Measurements from ENCODE around the gene PITPNC1.

DNA sequence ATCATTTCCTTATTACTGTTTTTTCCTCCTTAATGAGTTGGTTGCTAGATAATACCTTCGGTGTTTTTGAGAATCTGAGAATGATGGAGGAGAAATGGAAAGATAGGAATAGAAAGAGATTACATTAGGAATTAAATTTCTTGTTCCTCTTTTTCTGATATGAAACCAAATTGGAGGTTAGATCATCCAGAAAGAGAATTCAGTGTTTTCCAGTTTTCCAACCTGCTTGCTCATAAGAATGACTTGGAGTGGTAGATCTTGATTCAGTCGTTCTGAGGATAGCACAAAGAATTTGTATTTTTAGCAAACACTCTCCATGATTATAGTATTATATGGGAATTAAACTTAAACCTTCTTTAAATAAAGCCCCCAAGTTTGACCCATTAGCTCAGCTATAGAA lies 35.9 kb downstream of the PITPNC1 start:
- TF ChIP-seq, protein P1, sequence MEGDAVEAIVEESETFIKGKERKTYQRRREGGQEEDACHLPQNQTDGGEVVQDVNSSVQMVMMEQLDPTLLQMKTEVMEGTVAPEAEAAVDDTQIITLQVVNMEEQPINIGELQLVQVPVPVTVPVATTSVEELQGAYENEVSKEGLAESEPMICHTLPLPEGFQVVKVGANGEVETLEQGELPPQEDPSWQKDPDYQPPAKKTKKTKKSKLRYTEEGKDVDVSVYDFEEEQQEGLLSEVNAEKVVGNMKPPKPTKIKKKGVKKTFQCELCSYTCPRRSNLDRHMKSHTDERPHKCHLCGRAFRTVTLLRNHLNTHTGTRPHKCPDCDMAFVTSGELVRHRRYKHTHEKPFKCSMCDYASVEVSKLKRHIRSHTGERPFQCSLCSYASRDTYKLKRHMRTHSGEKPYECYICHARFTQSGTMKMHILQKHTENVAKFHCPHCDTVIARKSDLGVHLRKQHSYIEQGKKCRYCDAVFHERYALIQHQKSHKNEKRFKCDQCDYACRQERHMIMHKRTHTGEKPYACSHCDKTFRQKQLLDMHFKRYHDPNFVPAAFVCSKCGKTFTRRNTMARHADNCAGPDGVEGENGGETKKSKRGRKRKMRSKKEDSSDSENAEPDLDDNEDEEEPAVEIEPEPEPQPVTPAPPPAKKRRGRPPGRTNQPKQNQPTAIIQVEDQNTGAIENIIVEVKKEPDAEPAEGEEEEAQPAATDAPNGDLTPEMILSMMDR (IDR thresholded peaks at IDR 0.05) = no peak
- TF ChIP-seq POLR2A (IDR thresholded peaks at IDR 0.05) = no peak

Measured in esophagus squamous epithelium (tissue), 4 donors.